ENCODE measurements around the gene AQP10.
"Not testable (repeated sequence)": the region's sequence is repeated elsewhere in the genome, so short reads cannot be mapped to it uniquely, and the experiment has no call there.

AQP10 gene

DNA sequence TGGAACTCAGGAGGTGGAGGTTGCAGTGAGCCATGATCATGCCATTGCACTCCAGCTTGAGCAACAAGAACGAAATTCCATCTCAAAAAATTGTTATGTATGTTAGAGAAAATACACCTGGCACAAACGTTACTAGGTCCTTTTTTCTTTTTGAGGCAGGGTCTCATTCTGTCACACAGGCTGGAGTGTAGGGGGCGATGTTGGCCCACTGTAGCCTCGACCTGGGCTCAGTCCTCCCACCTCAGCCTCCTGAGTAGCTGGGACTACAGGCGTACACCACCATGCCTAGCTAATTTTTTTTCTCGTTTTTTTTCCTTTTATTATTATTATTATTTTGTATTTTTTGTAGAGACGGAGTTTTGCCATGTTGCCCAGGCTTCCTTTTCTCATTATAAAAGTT is 44.1 kb upstream of the AQP10 start:
- Histone ChIP-seq H3K27me3 (ENCODE audit: insufficient read depth, low read length, poor library complexity) (no peaks in the 10 kb centered on the region), H3K4me3 (ENCODE audit: low read depth in 1 of 2, low read length in 2 of 2) (no peak overlapping the region), H3K4me2 (ENCODE audit: insufficient read depth, low read length) (no peak overlapping the region), H3K4me1 (ENCODE audit: insufficient read depth, low read length) (peaks cover 14% of the 10 kb centered on the region), H3K9ac (ENCODE audit: low read depth, low read length) (no peak overlapping the region), H4K20me1 (ENCODE audit: insufficient read depth, low read length) (no peaks in the 10 kb centered on the region), H3K36me3 (ENCODE audit: insufficient read depth, low read length) (peaks cover 22% of the 10 kb centered on the region), H2AFZ (ENCODE audit: low read depth, low read length) (no peak overlapping the region), H3K79me2 (ENCODE audit: insufficient read depth, low read length) (peaks cover 15% of the 10 kb centered on the region), H3K9me3 (ENCODE audit: insufficient read depth, low read length, severe bottlenecking) (no peaks in the 10 kb centered on the region), H3K27ac (ENCODE audit: low read length) (no peak overlapping the region)
- ATAC-seq (ENCODE audit: insufficient read depth, low read depth) (no peak), DNase-seq (peak; percentile 44)
- TF ChIP-seq, protein P1, sequence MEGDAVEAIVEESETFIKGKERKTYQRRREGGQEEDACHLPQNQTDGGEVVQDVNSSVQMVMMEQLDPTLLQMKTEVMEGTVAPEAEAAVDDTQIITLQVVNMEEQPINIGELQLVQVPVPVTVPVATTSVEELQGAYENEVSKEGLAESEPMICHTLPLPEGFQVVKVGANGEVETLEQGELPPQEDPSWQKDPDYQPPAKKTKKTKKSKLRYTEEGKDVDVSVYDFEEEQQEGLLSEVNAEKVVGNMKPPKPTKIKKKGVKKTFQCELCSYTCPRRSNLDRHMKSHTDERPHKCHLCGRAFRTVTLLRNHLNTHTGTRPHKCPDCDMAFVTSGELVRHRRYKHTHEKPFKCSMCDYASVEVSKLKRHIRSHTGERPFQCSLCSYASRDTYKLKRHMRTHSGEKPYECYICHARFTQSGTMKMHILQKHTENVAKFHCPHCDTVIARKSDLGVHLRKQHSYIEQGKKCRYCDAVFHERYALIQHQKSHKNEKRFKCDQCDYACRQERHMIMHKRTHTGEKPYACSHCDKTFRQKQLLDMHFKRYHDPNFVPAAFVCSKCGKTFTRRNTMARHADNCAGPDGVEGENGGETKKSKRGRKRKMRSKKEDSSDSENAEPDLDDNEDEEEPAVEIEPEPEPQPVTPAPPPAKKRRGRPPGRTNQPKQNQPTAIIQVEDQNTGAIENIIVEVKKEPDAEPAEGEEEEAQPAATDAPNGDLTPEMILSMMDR (IDR thresholded peaks at IDR 0.05; ENCODE audit: borderline replicate concordance, extremely low read depth, low read length, poor library complexity, severe bottlenecking) = peak; percentile 55
- TF ChIP-seq EZH2 (IDR thresholded peaks at IDR 0.05; ENCODE audit: borderline replicate concordance, low read depth, low read length, severe bottlenecking) = no peak

- not testable (repeated sequence) for ATAC-seq (ENCODE audit: insufficient read depth, low read depth); H3K27me3 ChIP-seq (ENCODE audit: insufficient read depth, low read length, poor library complexity); H3K4me3 ChIP-seq (ENCODE audit: low read depth in 1 of 2, low read length in 2 of 2); H3K27ac ChIP-seq (ENCODE audit: low read length); H3K4me1 ChIP-seq (ENCODE audit: insufficient read depth, low read length); H3K79me2 ChIP-seq (ENCODE audit: insufficient read depth, low read length); H3K9ac ChIP-seq (ENCODE audit: low read depth, low read length); H3K36me3 ChIP-seq (ENCODE audit: insufficient read depth, low read length); H2AFZ ChIP-seq (ENCODE audit: low read depth, low read length); H3K9me3 ChIP-seq (ENCODE audit: insufficient read depth, low read length, severe bottlenecking); DNase-seq; H4K20me1 ChIP-seq (ENCODE audit: insufficient read depth, low read length); H3K4me2 ChIP-seq (ENCODE audit: insufficient read depth, low read length)
These were observed 33.3 kb upstream of the AQP10 start for GRCh38 chr1:154287591-154287990.

- no peak for DNase-seq
- no peak overlapping the region for H3K9ac ChIP-seq (ENCODE audit: low read depth, low read length)
- H4K20me1 ChIP-seq (ENCODE audit: insufficient read depth, low read length) = no peaks in the 10 kb centered on the region
- no peaks in the 10 kb centered on the region for H3K27me3 ChIP-seq (ENCODE audit: insufficient read depth, low read length, poor library complexity)
- no peak overlapping the region for H2AFZ ChIP-seq (ENCODE audit: low read depth, low read length)
- no peaks in the 10 kb centered on the region for H3K36me3 ChIP-seq (ENCODE audit: insufficient read depth, low read length)
- no peak overlapping the region for H3K4me2 ChIP-seq (ENCODE audit: insufficient read depth, low read length)
- H3K4me3 ChIP-seq (ENCODE audit: low read depth in 1 of 2, low read length in 2 of 2) = no peak overlapping the region
- H3K79me2 ChIP-seq (ENCODE audit: insufficient read depth, low read length) = no peaks in the 10 kb centered on the region
- no peaks in the 10 kb centered on the region for H3K4me1 ChIP-seq (ENCODE audit: insufficient read depth, low read length)
- no peak for ATAC-seq (ENCODE audit: insufficient read depth, low read depth)
- TF ChIP-seq, protein P1 (IDR thresholded peaks at IDR 0.05; ENCODE audit: borderline replicate concordance, extremely low read depth, low read length, poor library complexity, severe bottlenecking) = no peak
- TF ChIP-seq EZH2 (IDR thresholded peaks at IDR 0.05; ENCODE audit: borderline replicate concordance, low read depth, low read length, severe bottlenecking) = no peak
- H3K9me3 ChIP-seq (ENCODE audit: insufficient read depth, low read length, severe bottlenecking) = no peaks in the 10 kb centered on the region
- H3K27ac ChIP-seq (ENCODE audit: low read length) = no peak overlapping the region
These were observed 32.2 kb upstream of the AQP10 start for GRCh38 chr1:154288661-154289060.

DNA sequence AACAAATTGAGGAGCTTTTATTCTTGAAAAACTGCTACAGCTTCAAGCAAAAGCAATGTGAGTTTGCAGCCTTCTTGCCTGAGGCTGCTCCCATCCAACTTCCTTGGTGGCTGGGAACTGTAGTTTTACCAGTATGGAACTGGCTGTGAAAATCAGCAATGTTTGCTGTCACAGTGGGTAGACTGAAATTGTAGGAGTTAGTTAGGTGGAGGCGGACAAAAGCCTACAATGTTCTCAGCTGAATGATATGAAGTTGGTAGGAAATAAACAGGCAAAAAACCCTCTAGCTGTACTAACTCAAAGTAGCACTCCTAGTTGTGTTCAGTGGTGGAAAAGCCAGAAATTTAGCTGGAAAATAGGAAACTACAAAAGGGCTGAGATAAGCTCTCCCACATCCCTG is 30.0 kb upstream of the AQP10 start:
- Histone ChIP-seq H3K27me3 (ENCODE audit: insufficient read depth, low read length, poor library complexity) (no peaks in the 10 kb centered on the region), H3K27ac (ENCODE audit: low read length) (no peak overlapping the region), H3K4me3 (ENCODE audit: low read depth in 1 of 2, low read length in 2 of 2) (no peak overlapping the region), H3K4me2 (ENCODE audit: insufficient read depth, low read length) (no peak overlapping the region), H3K4me1 (ENCODE audit: insufficient read depth, low read length) (no peaks in the 10 kb centered on the region), H4K20me1 (ENCODE audit: insufficient read depth, low read length) (no peaks in the 10 kb centered on the region), H3K79me2 (ENCODE audit: insufficient read depth, low read length) (no peaks in the 10 kb centered on the region), H3K9me3 (ENCODE audit: insufficient read depth, low read length, severe bottlenecking) (peaks cover 14% of the 10 kb centered on the region), H2AFZ (ENCODE audit: low read depth, low read length) (no peak overlapping the region), H3K36me3 (ENCODE audit: insufficient read depth, low read length) (no peaks in the 10 kb centered on the region), H3K9ac (ENCODE audit: low read depth, low read length) (no peak overlapping the region)
- TF ChIP-seq, protein P1 (IDR thresholded peaks at IDR 0.05; ENCODE audit: borderline replicate concordance, extremely low read depth, low read length, poor library complexity, severe bottlenecking) = no peak
- no peak for TF ChIP-seq EZH2 (IDR thresholded peaks at IDR 0.05; ENCODE audit: borderline replicate concordance, low read depth, low read length, severe bottlenecking)
- ATAC-seq (ENCODE audit: insufficient read depth, low read depth) = no peak
- DNase-seq = no peak

All from DND-41 (cell line).